Measurements from ENCODE around the gene ITGB1BP1.

The ITGB1BP1 gene

GRCh38 chr2:9401646-9402371 is 21.5 kb downstream of the ITGB1BP1 start:
- no peak for TF ChIP-seq YY1 (IDR thresholded peaks at IDR 0.05; ENCODE audit: low read depth)
- TF ChIP-seq TAF1 (IDR thresholded peaks at IDR 0.05; ENCODE audit: low read depth) = no peak
- no peak for TF ChIP-seq FOXM1 (IDR thresholded peaks at IDR 0.05; ENCODE audit: borderline replicate concordance, low read depth)
- no peak for TF ChIP-seq CEBPB (IDR thresholded peaks at IDR 0.05)
- no peak for TF ChIP-seq NFIC (IDR thresholded peaks at IDR 0.05)
- TF ChIP-seq TCF12 (IDR thresholded peaks at IDR 0.05; ENCODE audit: low read depth) = no peak
- no peak for TF ChIP-seq EP300 (IDR thresholded peaks at IDR 0.05; ENCODE audit: borderline replicate concordance)
- no peak for TF ChIP-seq ZBTB7A (IDR thresholded peaks at IDR 0.05; ENCODE audit: low read depth)

- TF ChIP-seq CEBPB (IDR thresholded peaks at IDR 0.05) = no peak
- TF ChIP-seq RAD21 (IDR thresholded peaks at IDR 0.05; ENCODE audit: low read depth) = no peak
- TF ChIP-seq EGR1 (IDR thresholded peaks at IDR 0.05) = no peak
- no peak for TF ChIP-seq NFIC (IDR thresholded peaks at IDR 0.05)
- no peak for TF ChIP-seq TCF12 (IDR thresholded peaks at IDR 0.05; ENCODE audit: low read depth)
- TF ChIP-seq USF1 (IDR thresholded peaks at IDR 0.05) = no peak
- no peak for TF ChIP-seq ZBTB7A (IDR thresholded peaks at IDR 0.05; ENCODE audit: low read depth)
- TF ChIP-seq MAX (IDR thresholded peaks at IDR 0.05) = no peak
- TF ChIP-seq REST (IDR thresholded peaks at IDR 0.05; ENCODE audit: low read depth) = no peak
- TF ChIP-seq TAF1 (IDR thresholded peaks at IDR 0.05; ENCODE audit: low read depth) = no peak
- no peak for TF ChIP-seq YY1 (IDR thresholded peaks at IDR 0.05; ENCODE audit: low read depth)
- TF ChIP-seq TEAD4 (IDR thresholded peaks at IDR 0.05) = no peak
- no peak for TF ChIP-seq EP300 (IDR thresholded peaks at IDR 0.05; ENCODE audit: borderline replicate concordance)
- TF ChIP-seq CREB1 (IDR thresholded peaks at IDR 0.05; ENCODE audit: low read depth) = no peak
Measured at GRCh38 chr2:9401059-9401547, 22.2 kb downstream of the ITGB1BP1 start.

GRCh38 chr2:9400268-9401058 is 22.9 kb downstream of the ITGB1BP1 start:
- TF ChIP-seq ZBTB7A (IDR thresholded peaks at IDR 0.05; ENCODE audit: low read depth) (no peak), USF1 (IDR thresholded peaks at IDR 0.05) (no peak), MAX (IDR thresholded peaks at IDR 0.05) (no peak), EP300 (IDR thresholded peaks at IDR 0.05; ENCODE audit: borderline replicate concordance) (no peak), CREB1 (IDR thresholded peaks at IDR 0.05; ENCODE audit: low read depth) (no peak), NFIC (IDR thresholded peaks at IDR 0.05) (no peak), TCF12 (IDR thresholded peaks at IDR 0.05; ENCODE audit: low read depth) (no peak), YY1 (IDR thresholded peaks at IDR 0.05; ENCODE audit: low read depth) (no peak), TAF1 (IDR thresholded peaks at IDR 0.05; ENCODE audit: low read depth) (no peak), CEBPB (IDR thresholded peaks at IDR 0.05) (no peak), EGR1 (IDR thresholded peaks at IDR 0.05) (no peak), REST (IDR thresholded peaks at IDR 0.05; ENCODE audit: low read depth) (no peak), FOXM1 (IDR thresholded peaks at IDR 0.05; ENCODE audit: borderline replicate concordance, low read depth) (no peak), RAD21 (IDR thresholded peaks at IDR 0.05; ENCODE audit: low read depth) (no peak), TEAD4 (IDR thresholded peaks at IDR 0.05) (no peak)

GRCh38 chr2:9398881-9399780 is 24.2 kb downstream of the ITGB1BP1 start:
- TF ChIP-seq YY1 (IDR thresholded peaks at IDR 0.05; ENCODE audit: low read depth) = no peak
- TF ChIP-seq TAF1 (IDR thresholded peaks at IDR 0.05; ENCODE audit: low read depth) = no peak
- no peak for TF ChIP-seq EP300 (IDR thresholded peaks at IDR 0.05; ENCODE audit: borderline replicate concordance)
- TF ChIP-seq NFIC (IDR thresholded peaks at IDR 0.05) = no peak
- TF ChIP-seq TCF12 (IDR thresholded peaks at IDR 0.05; ENCODE audit: low read depth) = no peak
- TF ChIP-seq CREB1 (IDR thresholded peaks at IDR 0.05; ENCODE audit: low read depth) = no peak
- TF ChIP-seq EGR1 (IDR thresholded peaks at IDR 0.05) = no peak
- no peak for TF ChIP-seq FOXM1 (IDR thresholded peaks at IDR 0.05; ENCODE audit: borderline replicate concordance, low read depth)
- no peak for TF ChIP-seq CEBPB (IDR thresholded peaks at IDR 0.05)
